Naive thymus-derived CD4-positive, alpha-beta T cell (primary cell): ENCODE data around the gene FAM209A. TPM values are rescaled to one million over a fixed set of nuclear protein-coding genes. Genes with fewer than 3 reads are reported as not detected.
"Not testable (repeated sequence)": the region's sequence is repeated elsewhere in the genome, so short reads cannot be mapped to it uniquely, and the experiment has no call there.

ENCODE experiments used
- ATAC-seq: fragments of 150-1000 bp; cut with Tn5 transposase; 2 replicates; pipeline ENCODE4 v1.10.0; 2021; ENCODE audit warnings: mild to moderate bottlenecking, moderate library complexity
- CTCF ChIA-PET: fragments of 350-600 bp; sonication (Branson Sonifier 250); formaldehyde crosslinking; loops from one replicate; lab custom pipeline; 2021; ENCODE audit warnings: antibody characterized with exemption; lab: Charles Lee
- POLR2A ChIA-PET: fragments of 350-600 bp; sonication (Branson Sonifier 250); formaldehyde crosslinking; loops from one replicate; lab custom pipeline; 2021; ENCODE audit warnings: antibody characterized with exemption, inconsistent platforms; lab: Charles Lee
- DNase-seq, 9 donors: peaks; one replicate each; pipeline versions ENCODE4 v3.0.0 to v3.0.0-alpha.2; 2020 to 2022; ENCODE audit warnings: mixed read lengths in 1 of 9
- H3K27ac ChIP-seq: one replicate; pipeline ENCODE4 v1.7.0; 2013; ENCODE audit warnings: mild to moderate bottlenecking, low read depth, low read length, moderate library complexity
- H3K27me3 ChIP-seq, 2 donors: one replicate each; pipeline ENCODE4 v1.7.0; 2013; ENCODE audit warnings: low read length in 2 of 2, mild to moderate bottlenecking in 2 of 2, moderate library complexity in 2 of 2; ENCODE audit not compliant: control insufficient read depth in 2 of 2, insufficient read depth in 2 of 2
- H3K36me3 ChIP-seq, 3 experiments: 1 replicate in 2 of 3; 2 replicates in 1 of 3; pipeline ENCODE4 v1.7.0; 2013; ENCODE audit warnings: low read length in 3 of 3, mild to moderate bottlenecking in 3 of 3, moderate library complexity in 1 of 3; ENCODE audit not compliant: insufficient read depth in 3 of 3, control insufficient read depth in 2 of 3
- H3K4me1 ChIP-seq, 2 donors: one replicate each; pipeline ENCODE4 v1.7.0; 2013; ENCODE audit warnings: low read length in 2 of 2, mild to moderate bottlenecking in 2 of 2, moderate library complexity in 1 of 2; ENCODE audit not compliant: control insufficient read depth in 2 of 2, insufficient read depth in 2 of 2
- H3K4me3 ChIP-seq: 2 replicates; pipeline ENCODE4 v1.7.0; 2013; ENCODE audit warnings: mild to moderate bottlenecking, low read length
- H3K9me3 ChIP-seq, 3 experiments: 1 replicate in 2 of 3; 2 replicates in 1 of 3; pipeline ENCODE4 v1.7.0; 2013; ENCODE audit warnings: low read length in 3 of 3; ENCODE audit not compliant: control insufficient read depth in 2 of 3
- H3K27ac Mint-ChIP-seq, 9 donors: one replicate each; pipeline ENCODE4 v1.8.0; 2020 to 2022; ENCODE audit warnings: mixed read lengths in 9 of 9, mild to moderate bottlenecking in 8 of 9, moderate library complexity in 5 of 9, inconsistent platforms in 2 of 9
- H3K27me3 Mint-ChIP-seq, 5 donors: one replicate each; pipeline ENCODE4 v1.8.0; 2021 to 2022; ENCODE audit warnings: mixed read lengths in 5 of 5, mild to moderate bottlenecking in 1 of 5
- H3K36me3 Mint-ChIP-seq, 5 donors: one replicate each; pipeline ENCODE4 v1.8.0; 2020 to 2022; ENCODE audit warnings: mixed read lengths in 5 of 5, mild to moderate bottlenecking in 3 of 5, inconsistent platforms in 1 of 5
- H3K4me1 Mint-ChIP-seq, 7 donors: one replicate each; pipeline ENCODE4 v1.8.0; 2020 to 2022; ENCODE audit warnings: mixed read lengths in 7 of 7, mild to moderate bottlenecking in 3 of 7, inconsistent platforms in 1 of 7
- H3K4me3 Mint-ChIP-seq, 10 donors: one replicate each; pipeline ENCODE4 v1.8.0; 2020 to 2022; ENCODE audit warnings: mild to moderate bottlenecking in 10 of 10, mixed read lengths in 10 of 10, moderate library complexity in 6 of 10, inconsistent platforms in 2 of 10
- H3K9me3 Mint-ChIP-seq, 11 donors: one replicate each; pipeline ENCODE4 v1.8.0; 2020 to 2022; ENCODE audit warnings: mixed read lengths in 11 of 11, mild to moderate bottlenecking in 4 of 11, inconsistent platforms in 1 of 11, moderate library complexity in 1 of 11
- intact Hi-C, 2 donors: fragments of 100-400 bp; cut with micrococcal nuclease; formaldehyde crosslinking; loops; one replicate each; pipeline ENCODE4 v1.15.1; 2023
- polyA plus RNA-seq, 2 donors: library from polyadenylated mRNA; unstranded; fragments of 300-500 nt; fragmentation: Illumina TruSeq; gene quantifications; one replicate each; pipeline ENCODE4 v1.2.3, GENCODE V29; 2021
- total RNA-seq, 6 experiments: library from RNA in 5 of 6; stranded (reverse) in 5 of 6; gene quantifications; 1 replicate in 5 of 6; 2 replicates in 1 of 6; pipeline ENCODE4 v1.2.3 and lab custom pipeline; 2021 to 2026

Gene FAM209A
- total and polyA plus RNA-seq, 7 experiments from 2014 or later: 0.35 to 6.5 (median 3.7) TPM

DNA sequence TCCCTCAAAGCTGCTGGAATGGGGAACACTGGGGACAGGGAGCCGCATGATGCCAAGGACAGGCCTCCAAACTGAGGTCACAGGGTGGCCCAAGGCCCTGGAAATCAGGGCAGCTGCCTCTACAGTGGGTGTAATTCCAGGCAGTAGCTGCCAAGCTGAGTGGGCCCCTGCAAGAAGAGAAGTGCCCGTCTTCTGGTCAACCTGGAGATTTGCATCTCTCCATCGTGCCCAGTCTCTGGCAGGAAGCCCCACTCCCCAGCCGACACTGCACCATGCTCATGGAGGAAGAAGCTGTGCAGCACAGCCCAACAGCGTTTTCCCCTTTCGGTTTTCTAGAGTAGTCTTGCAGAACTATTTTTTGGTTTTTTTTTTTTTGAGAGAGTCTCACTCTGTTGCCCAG is 2.2 kb upstream of the FAM209A start:
- peaks cover 0 to 39% (median 5%) of the 10 kb centered on the region in 3 experiments for H3K9me3 ChIP-seq
- H3K27me3 ChIP-seq: no peaks in the 10 kb centered on the region
- H3K4me1 ChIP-seq: peaks cover 0 to 7% of the 10 kb centered on the region in 2 donors
- peaks cover 14 to 36% (median 17%) of the 10 kb centered on the region in 3 experiments for H3K36me3 ChIP-seq
- ChIA-PET CTCF (no interaction called here), POLR2A (no interaction called here)
- Mint-ChIP-seq H3K4me3 (peak overlapping the region in 4 of 10 donors; percentile 13 to 67 (median 48)), H3K9me3 (peaks cover 0 to 54% (median 20%) of the 10 kb centered on the region in 11 donors), H3K4me1 (peaks cover 3 to 26% (median 20%) of the 10 kb centered on the region in 7 donors), H3K27me3 (no peaks in the 10 kb centered on the region), H3K36me3 (peaks cover 20 to 54% (median 52%) of the 10 kb centered on the region in 5 donors), H3K27ac (peak overlapping the region in 2 of 9 donors; percentile 54 to 78)
- DNase-seq: no peak
- no peak overlapping the region for H3K4me3 ChIP-seq
- intact Hi-C loops: loop anchor here in 1 of 2 donors (5.0 kb wide), 1 partner anchor 55 kb away; the partner anchor contains the start of gene RTF2
- H3K27ac ChIP-seq: no peak overlapping the region
- no peak for ATAC-seq

- ATAC-seq (no peak), DNase-seq (no peak)
- H3K27me3 Mint-ChIP-seq: no peaks in the 10 kb centered on the region
- ChIA-PET POLR2A (no interaction called here), CTCF (no interaction called here)
- peaks cover 0 to 7% of the 10 kb centered on the region in 2 donors for H3K4me1 ChIP-seq
- no peak overlapping the region for H3K27ac ChIP-seq
- H3K4me1 Mint-ChIP-seq: peaks cover 3 to 20% (median 13%) of the 10 kb centered on the region in 7 donors
- H3K27ac Mint-ChIP-seq: no peak overlapping the region
- no peaks in the 10 kb centered on the region for H3K36me3 ChIP-seq
- no peak overlapping the region for H3K4me3 Mint-ChIP-seq
- H3K4me3 ChIP-seq: no peak overlapping the region
- no peaks in the 10 kb centered on the region for H3K9me3 ChIP-seq
- peaks cover 0 to 9% (median 2%) of the 10 kb centered on the region in 11 donors for H3K9me3 Mint-ChIP-seq
- intact Hi-C loops: no loop called here
- H3K27me3 ChIP-seq: no peaks in the 10 kb centered on the region
- H3K36me3 Mint-ChIP-seq: peaks cover 0 to 18% (median 4%) of the 10 kb centered on the region in 5 donors
Observed at GRCh38 chr20:56527521-56527920, 3.0 kb downstream of the FAM209A start.

- H3K36me3 Mint-ChIP-seq: peaks cover 3 to 29% (median 25%) of the 10 kb centered on the region in 5 donors
- intact Hi-C loops, POLR2A ChIA-PET, H3K27ac ChIP-seq, H3K27ac Mint-ChIP-seq, H3K36me3 ChIP-seq, H3K4me1 ChIP-seq, H3K4me1 Mint-ChIP-seq, CTCF ChIA-PET, H3K9me3 Mint-ChIP-seq, ATAC-seq, H3K4me3 ChIP-seq, H3K27me3 ChIP-seq, H3K9me3 ChIP-seq, H3K4me3 Mint-ChIP-seq, DNase-seq, H3K27me3 Mint-ChIP-seq: not testable (repeated sequence)
Observed at GRCh38 chr20:56532946-56533345, 8.4 kb downstream of the FAM209A start, which contains the start of gene FAM209B. FAM209B (plus strand) TSS chr20:56533246; CDS start chr20:56533342, 96 bp downstream.

DNA sequence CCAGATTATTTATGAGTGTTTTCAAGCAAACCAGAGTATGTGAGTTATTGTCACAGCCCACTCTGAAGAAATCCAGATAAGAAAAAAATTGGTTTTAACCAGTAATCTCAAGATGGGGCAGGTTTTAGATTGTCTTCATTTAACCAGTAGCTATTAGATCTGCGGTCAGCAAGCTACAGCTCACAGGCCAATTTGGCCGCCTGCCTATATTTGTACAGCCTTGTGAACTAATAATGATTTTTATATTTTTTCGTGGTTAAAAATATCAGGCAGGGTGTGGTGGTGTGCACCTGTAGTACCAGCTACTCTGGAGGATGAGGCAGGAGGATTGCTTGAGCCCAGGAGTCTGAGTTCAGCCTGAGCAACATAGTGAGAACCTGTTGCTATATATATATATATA is 13.5 kb downstream of the FAM209A start:
- no peak overlapping the region for H3K27ac ChIP-seq
- Mint-ChIP-seq H3K27ac (no peak overlapping the region), H3K4me1 (peaks cover 0 to 6% (median 0%) of the 10 kb centered on the region in 7 donors), H3K36me3 (peaks cover 3 to 24% (median 21%) of the 10 kb centered on the region in 5 donors), H3K27me3 (no peaks in the 10 kb centered on the region), H3K4me3 (no peak overlapping the region), H3K9me3 (no peaks in the 10 kb centered on the region)
- intact Hi-C loops: no loop called here
- ChIA-PET POLR2A (no interaction called here), CTCF (no interaction called here)
- no peaks in the 10 kb centered on the region for H3K4me1 ChIP-seq
- no peak for DNase-seq
- no peak overlapping the region for H3K4me3 ChIP-seq
- no peak for ATAC-seq
- H3K36me3 ChIP-seq: no peaks in the 10 kb centered on the region
- H3K27me3 ChIP-seq: no peaks in the 10 kb centered on the region
- H3K9me3 ChIP-seq: no peaks in the 10 kb centered on the region

GRCh38 chr20:56540415-56540814 is 15.9 kb downstream of the FAM209A start:
- intact Hi-C loops: no loop called here
- Histone ChIP-seq H3K27me3 (no peaks in the 10 kb centered on the region), H3K4me3 (no peak overlapping the region), H3K9me3 (no peaks in the 10 kb centered on the region), H3K4me1 (no peaks in the 10 kb centered on the region), H3K27ac (no peak overlapping the region), H3K36me3 (no peaks in the 10 kb centered on the region)
- Mint-ChIP-seq H3K4me3 (no peak overlapping the region), H3K36me3 (peaks cover 0 to 18% (median 13%) of the 10 kb centered on the region in 5 donors), H3K4me1 (peaks cover 0 to 6% (median 0%) of the 10 kb centered on the region in 7 donors), H3K27ac (peak overlapping the region in 2 of 9 donors; percentile 43 to 81), H3K27me3 (no peaks in the 10 kb centered on the region), H3K9me3 (no peaks in the 10 kb centered on the region)
- ATAC-seq: no peak
- ChIA-PET POLR2A (no interaction called here), CTCF (interaction anchor here (0.6 kb wide), 1 partner anchor 14 kb away, joined by 4 read pairs; no protein-coding TSS in a partner anchor)
- DNase-seq: no peak

DNA sequence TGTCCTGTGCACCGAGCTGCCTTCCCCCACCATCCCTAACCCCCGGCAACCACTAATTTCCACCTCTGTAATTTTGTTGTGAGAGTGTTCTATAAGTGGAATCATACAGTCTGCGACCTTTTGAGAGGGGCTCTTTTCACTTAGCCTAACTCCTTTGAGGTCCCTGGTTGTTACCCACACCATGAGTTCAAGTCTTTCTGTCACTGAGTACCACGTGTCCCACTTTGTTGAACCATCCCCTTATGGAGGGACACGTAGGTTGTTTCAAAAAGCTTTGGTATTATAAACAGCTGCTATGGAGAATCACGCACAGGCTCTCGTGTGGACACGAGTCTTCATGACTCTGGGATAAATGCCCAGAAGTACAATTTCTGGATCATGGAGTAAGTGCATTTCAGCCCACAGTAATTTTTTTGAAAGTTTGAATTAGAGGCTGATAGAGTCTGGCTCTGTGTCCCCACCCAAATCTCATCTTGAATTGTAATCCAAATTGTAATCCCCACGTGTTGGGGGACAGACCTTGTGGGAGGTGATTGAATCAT is 18.0 kb downstream of the FAM209A start:
- H3K27me3 Mint-ChIP-seq: no peaks in the 10 kb centered on the region
- no peak overlapping the region for H3K27ac Mint-ChIP-seq
- no peaks in the 10 kb centered on the region for H3K4me1 ChIP-seq
- no peak overlapping the region for H3K4me3 ChIP-seq
- no peak overlapping the region for H3K27ac ChIP-seq
- H3K36me3 Mint-ChIP-seq: peaks cover 0 to 7% (median 0%) of the 10 kb centered on the region in 5 donors
- ChIA-PET CTCF (no interaction called here), POLR2A (no interaction called here)
- no peak for ATAC-seq
- no peak overlapping the region for H3K4me3 Mint-ChIP-seq
- H3K36me3 ChIP-seq: no peaks in the 10 kb centered on the region
- no peak for DNase-seq
- H3K9me3 Mint-ChIP-seq: no peaks in the 10 kb centered on the region
- H3K9me3 ChIP-seq: no peaks in the 10 kb centered on the region
- no peaks in the 10 kb centered on the region for H3K27me3 ChIP-seq
- H3K4me1 Mint-ChIP-seq: peaks cover 0 to 6% (median 0%) of the 10 kb centered on the region in 7 donors
- intact Hi-C loops: no loop called here

- no peaks in the 10 kb centered on the region for H3K27me3 Mint-ChIP-seq
Observed at GRCh38 chr20:56551571-56551970, 27.0 kb downstream of the FAM209A start.

More at GRCh38 chr20:56551571-56551970, 27.0 kb downstream of the FAM209A start:
- Mint-ChIP-seq H3K27ac (no peak overlapping the region), H3K36me3 (peaks cover 0 to 4% (median 0%) of the 10 kb centered on the region in 5 donors), H3K9me3 (no peaks in the 10 kb centered on the region), H3K4me3 (no peak overlapping the region), H3K4me1 (peaks cover 0 to 8% (median 0%) of the 10 kb centered on the region in 7 donors)
- ChIA-PET POLR2A (no interaction called here), CTCF (interaction anchor here (0.6 to 2.0 kb wide), 3 partner anchors 14 to 1285 kb away, joined by 3 to 7 read pairs (median 3); no protein-coding TSS in a partner anchor)
- H3K4me3 ChIP-seq: no peak overlapping the region
- no peaks in the 10 kb centered on the region for H3K4me1 ChIP-seq
- DNase-seq (no peak), ATAC-seq (no peak)
- intact Hi-C loops: loop anchor here (2.0 to 5.0 kb wide), 3 partner anchors 421 to 1657 kb away; no protein-coding TSS in a partner anchor
- H3K27me3 ChIP-seq: no peaks in the 10 kb centered on the region
- H3K9me3 ChIP-seq: no peaks in the 10 kb centered on the region
- no peak overlapping the region for H3K27ac ChIP-seq
- no peaks in the 10 kb centered on the region for H3K36me3 ChIP-seq
